ENCODE results near the gene UPB1.
A peak's percentile ranks its signal among the peaks of the same experiment; 100 is the strongest.
"Not testable (repeated sequence)": the region's sequence is repeated elsewhere in the genome, so short reads cannot be mapped to it uniquely, and the experiment has no call there.

Gene UPB1

DNA sequence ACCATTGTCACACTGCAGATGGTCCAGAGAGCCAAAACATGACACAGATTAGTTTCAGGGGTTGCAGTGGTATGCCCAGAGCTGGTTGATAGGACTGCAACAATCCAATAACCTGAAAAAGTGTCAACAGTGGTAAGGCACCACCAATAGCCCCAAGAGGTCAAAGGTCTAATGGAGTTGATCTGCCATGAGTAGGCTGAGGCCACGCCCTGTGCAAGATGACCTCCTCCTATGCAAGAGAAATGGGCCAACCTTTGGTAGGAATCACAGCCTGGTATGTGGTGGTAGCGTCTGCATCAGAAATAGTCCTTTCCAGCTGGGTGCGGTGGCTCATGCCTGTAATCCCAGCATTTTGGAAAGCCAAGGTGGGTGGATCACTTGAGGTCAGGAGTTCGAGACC lies 40.2 kb downstream of the UPB1 start:
- ATAC-seq: no peak
- no peak for DNase-seq

DNA sequence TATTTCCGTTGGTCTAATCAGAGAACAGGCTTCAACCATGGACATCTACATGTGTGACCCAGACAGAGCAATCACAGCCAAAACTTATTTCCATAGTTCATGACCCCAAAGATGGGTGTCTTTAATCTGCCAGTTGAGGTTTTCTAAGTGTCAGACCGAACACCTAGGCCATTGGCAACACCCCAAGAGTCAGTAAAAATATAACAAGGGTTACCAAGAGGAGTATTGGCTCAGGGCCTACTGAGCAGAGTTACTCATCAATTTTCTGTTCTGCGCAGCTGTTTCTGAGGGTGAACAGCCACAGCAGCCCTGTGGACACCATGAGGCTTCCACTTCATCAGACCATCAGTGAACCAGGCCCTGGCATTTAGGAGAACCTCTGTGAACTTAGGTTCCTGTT lies 41.0 kb downstream of the UPB1 start:
- DNase-seq (no peak), ATAC-seq (no peak)

DNA sequence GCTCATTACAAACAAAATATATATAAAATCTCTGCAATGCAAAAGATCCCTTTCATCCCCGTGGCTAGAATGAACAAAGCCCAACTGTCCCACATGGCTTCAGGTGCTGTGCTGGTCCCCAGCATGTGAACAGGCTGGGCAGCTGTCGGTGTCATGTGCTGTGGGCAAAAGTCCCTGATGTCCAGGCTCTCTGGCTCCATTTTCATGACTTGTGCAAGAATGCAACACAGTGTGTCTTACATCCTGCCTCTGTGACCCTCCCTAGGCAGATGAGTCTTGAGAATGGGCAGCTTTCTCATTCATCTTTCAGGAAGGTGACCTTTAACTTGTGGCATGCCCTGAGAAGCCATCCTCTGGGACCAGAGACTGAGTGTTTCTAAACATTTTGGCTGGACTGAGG lies 45.3 kb downstream of the UPB1 start:
- DNase-seq: no peak
- ATAC-seq: no peak

DNA sequence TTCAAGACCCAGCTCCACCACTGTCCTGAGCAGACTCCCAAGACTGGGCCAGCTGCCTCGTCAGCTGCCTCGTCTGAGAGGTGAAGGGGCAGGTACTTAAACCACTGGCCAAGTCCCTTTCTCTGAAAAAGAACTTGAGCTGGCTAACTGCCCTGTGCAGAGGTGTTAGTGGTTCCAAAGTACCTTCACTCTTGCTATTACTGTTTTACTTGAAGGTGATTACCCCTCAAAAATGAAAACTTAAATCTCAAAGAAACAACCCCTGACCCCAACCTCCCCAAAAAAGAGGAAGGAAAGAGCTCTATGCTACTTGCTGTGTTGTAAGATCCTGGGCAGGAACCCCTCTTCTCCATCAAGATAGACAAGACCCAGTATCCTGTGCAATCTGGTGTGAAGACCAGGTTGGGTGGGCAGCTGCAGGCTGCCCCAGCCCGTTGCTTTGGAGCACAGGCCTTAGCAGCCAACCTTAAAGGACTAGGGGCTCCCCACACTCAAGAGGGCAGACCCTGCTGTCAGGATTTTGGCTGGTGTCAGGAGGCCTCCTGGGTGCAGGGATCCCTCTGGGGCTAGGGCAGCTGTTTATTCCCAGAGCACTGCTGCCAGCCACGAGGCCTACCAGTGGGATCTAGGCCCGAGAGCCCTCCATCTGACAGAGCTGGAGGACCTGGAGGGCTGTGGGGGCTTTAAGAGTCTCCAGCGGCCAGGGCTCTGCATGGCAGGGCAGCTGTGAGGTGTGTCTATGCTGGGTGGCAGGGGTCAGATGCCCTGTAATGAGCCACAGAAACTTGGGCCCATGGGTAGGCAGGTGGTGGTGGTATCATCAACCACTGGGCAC lies 46.8 kb downstream of the UPB1 start:
- no peak for ATAC-seq
- DNase-seq: no peak

DNA sequence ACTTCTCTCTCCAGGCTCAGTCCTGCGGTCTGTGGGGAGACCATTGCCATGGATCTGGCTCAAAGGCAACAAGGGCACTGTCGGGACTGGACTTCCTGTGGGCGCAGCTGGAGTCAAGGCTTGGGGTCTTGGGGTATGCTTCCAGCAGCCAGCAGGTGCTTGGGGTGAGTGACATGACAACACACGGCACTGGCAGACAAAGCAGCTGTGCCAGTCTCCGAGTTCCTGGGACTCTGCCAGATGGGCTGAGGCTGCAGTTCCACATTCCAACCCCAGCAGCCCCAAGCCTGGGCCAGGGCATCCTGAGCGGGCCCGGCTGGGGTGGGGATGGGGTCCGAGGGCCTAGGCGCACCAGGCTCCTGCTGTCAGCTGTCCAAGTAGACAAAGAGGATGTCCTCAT lies 47.5 kb downstream of the UPB1 start:
- ATAC-seq: no peak

DNA sequence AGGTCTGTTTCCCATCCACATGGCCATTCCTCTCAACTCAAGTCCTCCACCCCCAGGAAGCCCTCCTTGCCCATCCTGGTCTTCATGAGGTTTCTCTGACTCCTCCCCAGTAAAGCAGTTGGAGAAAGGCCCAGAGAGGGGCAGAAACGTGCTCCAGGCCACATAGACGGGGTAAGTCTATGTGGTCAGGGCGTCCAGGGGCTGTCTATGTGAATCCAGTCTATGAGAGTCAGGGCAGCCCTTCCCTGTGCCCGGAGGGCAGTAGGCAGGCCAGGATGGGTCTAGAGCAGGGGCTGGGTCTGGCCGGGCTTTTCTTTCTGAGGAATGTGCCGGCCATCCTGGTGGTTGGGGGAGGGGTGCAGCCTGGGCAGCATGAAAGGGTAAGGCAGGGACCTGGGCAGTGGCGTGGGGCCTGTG lies 48.1 kb downstream of the UPB1 start:
- ATAC-seq (no peak), DNase-seq (no peak)

More for the DNA sequence above, 47.5 kb downstream of the UPB1 start:
- no peak for DNase-seq

DNA sequence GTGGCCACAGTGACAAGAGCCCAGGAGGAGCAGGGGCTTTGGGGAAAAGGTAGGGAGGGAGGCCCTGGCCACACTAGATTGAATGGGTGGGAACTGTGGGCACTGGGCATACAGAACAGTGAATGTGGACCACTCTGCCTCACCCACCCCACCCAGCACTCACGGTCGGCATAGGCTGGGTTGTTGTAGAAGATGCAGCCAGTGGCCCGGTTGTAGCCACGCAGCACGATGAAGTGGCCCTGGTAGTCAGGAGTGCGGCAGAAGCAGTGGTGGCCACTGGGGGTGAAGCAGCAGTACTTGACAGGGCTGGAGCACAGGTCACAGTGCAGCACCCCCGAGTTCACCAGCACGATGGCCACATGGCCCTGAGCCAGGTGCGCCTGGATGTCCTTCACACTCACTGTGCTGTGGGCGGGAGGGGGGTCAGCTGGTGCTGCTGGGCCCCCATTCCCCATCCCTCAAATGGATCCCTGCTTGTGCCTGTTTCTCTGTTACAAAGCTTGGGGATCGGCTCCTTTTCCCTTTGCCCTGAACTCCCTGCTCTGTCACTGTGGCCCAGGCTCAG lies 48.6 kb downstream of the UPB1 start:
- DNase-seq (no peak), ATAC-seq (no peak)

DNA sequence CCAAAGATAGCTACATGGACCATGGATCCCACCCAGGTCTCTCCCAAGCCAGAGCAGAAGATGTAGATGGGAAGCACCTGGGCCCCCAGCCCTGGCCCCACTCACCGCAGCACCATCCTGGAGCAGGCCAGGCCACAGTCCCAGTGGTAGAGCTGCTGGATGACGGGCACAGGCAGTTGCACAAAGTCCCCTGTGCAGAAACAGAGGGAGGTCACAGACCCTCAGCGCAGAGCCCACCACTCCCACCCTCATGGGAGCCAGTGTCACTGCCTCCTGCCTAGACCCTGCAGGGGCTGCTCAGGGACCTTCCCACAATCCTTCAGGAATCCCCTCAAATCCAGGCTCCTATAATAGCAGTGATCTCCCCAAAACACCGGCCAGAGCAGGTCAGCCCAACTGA lies 53.7 kb downstream of the UPB1 start:
- DNase-seq: no peak
- ATAC-seq: no peak

DNA sequence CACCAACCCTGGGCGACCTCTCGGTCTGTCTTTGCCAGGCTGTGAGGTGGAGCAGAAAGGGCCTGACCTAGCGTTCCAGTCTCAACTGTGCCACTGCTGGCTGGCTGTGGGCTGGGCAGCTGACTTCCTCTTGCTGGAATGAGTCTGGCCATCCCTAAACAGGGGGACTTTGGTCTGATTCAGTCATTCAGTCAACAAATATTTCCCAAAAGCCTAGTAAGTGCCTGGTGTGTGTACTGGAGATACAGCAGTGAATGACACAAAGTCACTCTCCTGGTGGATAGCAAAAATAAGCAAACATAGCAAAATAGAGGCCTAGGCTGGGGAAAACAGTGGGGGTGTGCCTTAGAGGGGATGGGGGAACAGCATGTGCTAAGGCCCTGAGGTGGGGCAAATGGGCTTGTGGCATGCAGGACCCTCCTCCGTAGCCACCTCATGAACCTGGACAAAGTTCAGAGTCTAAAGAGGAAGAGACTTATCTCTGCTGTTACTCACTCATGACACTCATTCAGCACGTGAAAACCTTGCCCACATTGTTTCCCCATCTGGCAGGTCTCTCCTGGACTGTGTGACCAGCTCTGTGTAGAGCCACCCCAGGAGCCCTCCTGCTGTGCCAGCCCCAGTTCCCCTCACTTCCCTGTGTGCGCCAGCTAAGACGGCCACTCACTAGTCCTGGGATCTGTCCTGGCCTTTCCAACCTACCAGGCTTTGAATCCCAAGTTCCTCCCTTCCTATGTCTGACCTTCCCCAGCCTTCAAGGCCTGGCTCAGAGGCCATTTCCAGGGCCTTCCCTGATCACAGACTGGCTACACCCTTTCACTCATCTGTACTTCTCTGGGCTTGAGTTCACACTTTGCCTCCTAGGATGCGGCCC lies 55.1 kb downstream of the UPB1 start:
- DNase-seq (no peak), ATAC-seq (no peak)

DNA sequence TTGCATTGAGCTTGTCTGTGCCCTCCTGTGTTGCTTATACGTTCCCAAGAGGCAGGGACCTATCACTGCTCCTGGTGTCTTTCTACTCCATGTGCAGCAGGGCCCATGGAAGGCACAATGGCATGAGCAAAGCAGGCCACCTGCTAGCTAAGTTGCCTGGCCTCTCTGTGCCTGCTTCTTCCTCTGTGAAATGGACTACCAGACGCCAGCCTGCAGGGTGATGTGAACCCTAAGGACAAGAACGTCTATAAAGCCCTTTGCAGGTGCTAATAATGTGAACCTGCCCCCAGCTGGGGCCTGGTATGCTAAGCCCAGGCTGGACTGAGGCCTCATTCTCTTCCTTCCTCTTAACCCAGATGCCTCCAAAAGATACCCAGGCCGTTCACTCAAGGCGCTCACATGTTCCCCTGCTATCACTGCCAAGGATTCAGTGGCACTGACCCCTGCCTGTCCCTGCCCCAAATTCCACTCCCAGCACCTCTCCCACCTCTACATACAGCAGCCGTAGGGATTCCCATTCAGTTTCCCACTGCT lies 55.8 kb downstream of the UPB1 start:
- ATAC-seq: no peak
- no peak for DNase-seq

DNA sequence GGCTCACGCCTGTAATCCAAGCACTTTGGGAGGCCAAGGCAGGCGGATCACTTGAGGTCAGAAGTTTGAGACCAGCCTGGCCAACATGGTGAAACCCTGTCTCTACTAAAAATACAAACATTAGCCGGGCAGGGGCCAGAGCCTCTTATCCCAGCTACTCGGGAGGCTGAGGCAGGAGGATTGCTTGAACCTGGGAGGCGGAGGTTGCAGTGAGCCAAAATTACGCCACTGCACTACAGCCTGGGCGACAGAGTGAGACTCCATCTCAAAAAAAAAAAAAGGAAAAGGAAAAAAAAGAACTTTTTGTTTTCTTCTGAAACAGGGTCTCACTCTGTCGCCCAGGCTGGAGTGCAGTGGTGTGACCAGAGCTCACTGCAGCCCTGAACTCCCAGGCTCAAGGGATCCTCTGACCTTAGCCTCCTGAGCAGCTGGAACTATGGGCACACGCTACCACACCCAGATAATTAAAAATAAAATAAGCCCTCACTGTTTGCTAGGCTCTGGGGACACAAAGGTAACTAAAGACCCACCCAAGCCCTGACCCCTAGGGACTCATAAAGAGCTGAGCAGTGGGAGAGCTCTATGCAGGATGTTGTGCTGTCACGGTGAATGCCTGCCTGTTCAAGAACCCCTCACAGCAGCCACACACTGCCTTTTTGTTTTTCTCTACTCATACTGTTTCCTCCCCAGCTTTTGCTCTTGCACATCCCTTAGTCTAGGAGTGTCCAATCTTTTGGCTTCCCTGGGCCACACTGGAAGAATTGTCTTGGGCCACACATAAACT lies 57.6 kb downstream of the UPB1 start:
- not testable (repeated sequence) for DNase-seq, ATAC-seq

DNA sequence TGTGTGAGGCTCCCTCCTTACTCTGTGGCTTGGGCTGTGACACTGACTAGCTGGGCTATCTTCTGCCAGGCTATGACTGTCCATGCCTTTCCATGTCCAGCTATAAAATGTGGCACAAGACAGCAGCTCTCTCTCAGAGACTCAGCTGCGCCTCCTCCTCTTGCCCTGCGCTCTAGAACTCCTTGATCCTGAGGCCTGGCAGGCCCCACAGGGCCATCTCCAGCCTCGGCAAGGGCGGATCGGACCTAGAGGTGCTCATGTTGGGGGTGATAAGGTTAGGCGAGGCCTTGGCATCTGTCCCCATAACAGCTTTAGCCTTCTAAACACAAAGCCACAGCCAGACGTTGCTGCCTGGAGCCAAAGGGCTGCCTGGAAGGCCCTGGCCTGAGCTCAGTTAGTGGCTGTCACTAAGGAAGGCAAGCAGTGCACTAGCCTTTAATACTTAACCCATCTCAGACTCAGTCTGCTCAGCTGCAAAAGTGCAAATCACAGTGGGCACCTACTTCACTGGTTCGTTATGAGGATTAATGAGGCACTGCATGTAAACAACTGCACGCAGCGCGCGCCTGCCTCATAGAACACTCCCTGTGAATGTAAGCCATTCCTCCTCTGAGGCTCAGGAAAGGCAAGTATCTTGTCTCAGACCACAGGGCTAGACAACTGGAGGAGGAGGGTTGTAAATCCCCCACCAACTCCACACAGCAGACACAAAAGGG lies 58.6 kb downstream of the UPB1 start:
- DNase-seq: no peak
- ATAC-seq: no peak

DNA sequence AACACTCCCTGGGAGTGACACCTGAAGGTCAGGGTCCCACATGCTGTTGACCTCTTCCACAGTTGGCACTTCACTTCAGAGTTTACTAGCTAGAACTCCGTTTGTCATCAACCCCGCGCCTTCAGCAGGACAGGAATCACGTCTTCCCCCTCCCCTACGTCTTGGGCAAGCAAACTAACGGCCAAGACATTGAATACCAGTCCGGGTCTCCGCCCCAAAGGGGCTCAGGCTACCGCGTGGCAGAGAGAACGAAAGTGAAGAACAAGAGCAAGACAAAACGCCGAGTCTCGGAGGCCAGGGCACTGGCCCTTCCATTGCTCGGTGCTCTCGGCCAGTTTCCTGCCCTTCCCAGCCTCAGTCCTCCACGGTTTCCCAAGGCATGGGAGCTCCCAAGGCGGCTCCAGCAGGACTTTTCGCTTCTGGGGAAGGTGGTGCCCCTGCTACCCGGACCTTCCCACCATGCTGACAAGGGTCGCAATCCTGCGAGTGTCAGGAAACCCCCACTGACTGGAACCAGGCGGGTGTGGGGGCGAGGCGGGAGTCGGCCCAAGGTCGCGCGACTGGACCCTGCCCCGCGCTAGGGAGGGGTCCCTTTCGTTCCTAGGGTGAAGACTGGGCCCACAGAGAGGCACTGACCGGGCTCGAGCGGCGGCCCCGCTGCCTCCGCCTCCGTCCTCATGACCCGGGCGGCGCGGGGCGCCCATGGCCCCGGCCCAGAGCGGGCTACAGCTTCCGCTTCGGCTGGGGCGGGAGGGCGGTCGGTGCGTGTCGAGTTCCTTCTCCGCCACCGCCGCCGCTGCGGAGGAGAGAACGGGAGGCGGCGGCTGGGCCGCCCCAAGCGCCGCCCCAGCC lies 59.4 kb downstream of the UPB1 start, which contains the start of gene GUCD1:
TSS of gene GUCD1 (minus strand) at position 826 of the 852 bp plus-strand sequence. CDS start at position 679, 147 bp downstream.
- peak; percentile 43 for DNase-seq

DNA sequence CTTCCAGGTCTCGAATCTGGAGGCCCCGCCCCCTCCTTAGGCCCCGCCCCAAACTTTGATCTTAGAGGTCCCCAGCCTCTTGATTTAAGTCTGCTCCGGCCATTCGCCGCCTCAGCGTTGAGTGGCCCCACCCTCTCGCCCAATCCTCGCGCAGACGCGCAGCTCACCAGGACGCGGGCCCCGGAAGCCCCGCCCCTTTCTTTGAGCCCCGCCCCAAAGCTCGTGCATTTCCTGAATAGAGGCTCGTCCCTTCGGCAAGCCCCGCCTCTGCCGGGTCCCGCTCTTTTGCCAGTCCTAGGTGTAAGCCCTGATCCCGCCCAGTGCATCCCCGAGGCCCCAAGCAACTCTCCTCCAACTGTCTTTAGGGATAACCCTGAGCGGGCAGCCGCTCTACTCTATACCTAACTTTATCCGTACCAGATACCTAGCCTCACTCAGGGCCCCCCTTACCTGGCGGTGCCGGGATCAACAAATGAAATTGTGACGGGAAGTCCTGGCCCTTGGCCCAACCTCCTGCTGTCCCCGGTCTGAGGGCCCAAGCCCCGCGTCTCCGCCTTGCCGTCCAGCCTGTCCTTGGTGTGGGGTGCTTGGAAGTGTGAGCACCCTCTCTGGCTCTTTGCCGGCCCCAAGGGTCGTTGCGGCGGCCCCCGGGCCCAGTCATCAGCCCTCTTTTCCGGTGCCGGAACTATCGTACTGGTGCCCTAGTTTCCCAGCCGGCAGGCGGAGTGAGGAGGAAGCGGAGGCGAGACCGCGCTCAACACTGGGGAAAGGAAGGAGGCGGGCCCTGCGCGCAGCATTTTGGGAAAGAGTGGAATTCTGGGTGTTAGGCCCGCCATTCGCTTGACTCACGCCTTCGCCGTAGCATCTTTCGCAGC lies 60.3 kb downstream of the UPB1 start, which contains the start of gene SNRPD3:
TSS of gene SNRPD3 (plus strand) at position 835 of the 875 bp plus-strand sequence. CDS start 1,676 bp downstream, outside the sequence.
- ATAC-seq: peak; percentile 91
- peak; percentile 99 for DNase-seq

More for the DNA sequence above, 59.4 kb downstream of the UPB1 start, which contains the start of gene GUCD1:
- no peak for ATAC-seq

DNA sequence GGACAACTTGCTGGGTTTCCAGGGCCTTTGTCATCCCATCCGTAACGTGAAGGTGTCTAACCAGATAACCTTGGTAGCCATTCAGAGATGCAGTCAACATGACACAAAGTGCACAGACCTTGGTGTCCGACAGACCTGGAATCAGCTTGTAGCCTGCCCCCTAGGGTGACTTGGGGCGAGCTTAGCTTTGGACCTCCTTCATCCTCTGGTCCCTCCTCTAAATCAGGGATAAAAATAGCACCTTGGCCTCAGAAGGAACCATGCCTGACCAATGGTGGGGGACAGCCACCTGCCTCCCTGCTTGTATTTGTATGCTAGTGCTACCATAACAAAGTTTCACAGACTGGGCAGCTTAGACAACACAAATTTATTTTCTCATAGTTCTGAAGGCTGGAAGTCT lies 64.3 kb downstream of the UPB1 start:
- no peak for ATAC-seq
- no peak for DNase-seq

DNA sequence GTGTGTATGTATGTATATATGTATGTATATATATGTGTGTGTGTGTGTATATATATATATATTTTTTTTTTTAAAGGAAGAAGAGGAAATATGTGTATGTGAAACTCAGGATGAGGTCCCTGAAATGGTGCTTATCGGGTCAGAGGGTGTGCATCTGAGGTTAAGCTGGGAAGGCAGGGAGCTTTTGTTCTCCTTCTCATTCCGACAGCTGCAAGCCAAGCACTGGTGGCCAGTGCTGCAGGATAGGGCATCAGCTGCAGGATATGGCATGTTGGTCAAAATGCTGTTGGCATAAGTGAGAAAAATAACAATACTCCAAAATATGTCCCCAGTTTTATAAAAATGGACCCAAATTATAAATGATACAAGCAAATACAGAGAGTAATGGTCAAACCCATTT lies 68.1 kb downstream of the UPB1 start:
- ATAC-seq: no peak
- no peak for DNase-seq

DNA sequence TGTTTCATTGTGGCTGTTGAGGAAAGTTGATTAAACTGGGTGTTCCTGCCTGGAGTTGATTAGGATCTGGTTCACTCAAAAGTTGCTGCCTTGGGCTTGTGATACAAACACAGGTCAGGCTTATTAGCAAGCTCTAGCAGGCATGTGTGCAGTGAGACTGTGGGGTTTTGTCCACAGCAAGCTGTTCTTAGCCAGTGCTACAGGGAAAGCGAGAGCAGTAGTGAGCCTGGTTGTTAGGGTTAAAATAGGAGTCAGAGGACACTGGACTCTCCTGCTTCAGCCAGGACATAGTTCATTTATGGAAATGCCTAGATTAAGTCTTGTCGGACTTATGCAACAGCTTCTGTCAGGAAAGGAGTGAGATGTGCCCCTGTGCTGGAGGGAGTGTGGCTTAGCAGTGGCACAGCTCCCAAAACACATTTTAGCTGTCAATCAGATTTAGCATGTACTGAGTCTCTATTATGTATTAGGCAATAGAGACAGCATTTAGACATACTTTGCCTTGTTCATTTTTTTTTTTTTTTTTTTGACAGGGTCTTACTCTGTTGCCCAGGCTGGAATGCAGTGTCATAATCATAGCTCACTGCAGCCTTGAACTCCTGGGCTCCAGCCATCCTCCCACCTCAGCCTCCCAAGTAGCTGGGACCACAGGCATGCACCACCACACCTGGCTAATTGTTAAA lies 69.4 kb downstream of the UPB1 start:
- ATAC-seq (no peak), DNase-seq (no peak)

DNA sequence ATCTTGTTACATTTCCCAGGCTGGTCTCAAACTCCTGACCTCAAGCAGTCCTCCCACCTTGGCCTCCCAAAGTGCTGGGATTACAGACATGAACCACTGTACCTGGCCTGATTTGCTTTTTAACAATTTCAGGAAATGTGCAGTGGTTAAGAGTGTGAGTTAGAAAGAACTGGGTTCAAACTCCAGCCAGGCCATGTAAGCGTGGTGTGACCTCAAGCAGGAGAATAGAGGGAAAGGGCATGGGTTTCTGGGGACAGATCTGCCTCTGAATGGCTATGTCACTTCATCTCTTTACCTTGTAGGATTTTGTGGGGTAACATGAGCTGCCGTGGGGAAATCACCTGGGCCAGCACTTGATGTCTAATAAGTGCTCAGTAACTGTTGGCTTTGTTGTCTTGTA lies 69.9 kb downstream of the UPB1 start:
- DNase-seq (no peak), ATAC-seq (no peak)

Measured in stimulated activated naive CD8-positive, alpha-beta T cell treated with anti-CD3 and anti-CD28 coated beads, Interleukin-15, Interleukin-2, amounts not matched to agents 100 U/mL and 50 U/mL, for 24 hours (primary cell).